Immature natural killer cell (primary cell): ENCODE measurements around the gene DENND6A. TPM values are rescaled to one million over a fixed set of nuclear protein-coding genes. Genes with fewer than 3 reads are reported as not detected.
"Not testable (repeated sequence)": the region's sequence is repeated elsewhere in the genome, so short reads cannot be mapped to it uniquely, and the experiment has no call there.

Experiments used
- DNase-seq, 3 donors: peaks; one replicate each; pipeline ENCODE4 v3.0.0; 2022; ENCODE audit warnings: mixed read lengths in 1 of 3
- H3K27ac Mint-ChIP-seq, 6 donors: one replicate each; pipeline ENCODE4 v1.8.0; 2020; ENCODE audit warnings: mixed read lengths in 6 of 6, mild to moderate bottlenecking in 5 of 6, inconsistent platforms in 4 of 6, moderate library complexity in 3 of 6
- H3K27me3 Mint-ChIP-seq, 3 donors: one replicate each; pipeline ENCODE4 v1.8.0; 2020 to 2021; ENCODE audit warnings: low read depth in 3 of 3, mild to moderate bottlenecking in 3 of 3, mixed read lengths in 3 of 3, moderate library complexity in 3 of 3, inconsistent platforms in 1 of 3
- H3K36me3 Mint-ChIP-seq, 3 donors: one replicate each; pipeline ENCODE4 v1.8.0; 2020; ENCODE audit warnings: mixed read lengths in 3 of 3, inconsistent platforms in 2 of 3, mild to moderate bottlenecking in 2 of 3
- H3K4me1 Mint-ChIP-seq, 2 donors: one replicate each; pipeline ENCODE4 v1.8.0; 2020; ENCODE audit warnings: inconsistent platforms in 2 of 2, mild to moderate bottlenecking in 2 of 2, mixed read lengths in 2 of 2, moderate library complexity in 1 of 2
- H3K4me3 Mint-ChIP-seq, 5 donors: one replicate each; pipeline ENCODE4 v1.8.0; 2020; ENCODE audit warnings: mild to moderate bottlenecking in 5 of 5, mixed read lengths in 5 of 5, inconsistent platforms in 3 of 5, moderate library complexity in 3 of 5
- H3K9me3 Mint-ChIP-seq, 6 donors: one replicate each; pipeline ENCODE4 v1.8.0; 2020; ENCODE audit warnings: mild to moderate bottlenecking in 6 of 6, mixed read lengths in 6 of 6, inconsistent platforms in 4 of 6, moderate library complexity in 3 of 6
- polyA plus RNA-seq, 3 donors: library from polyadenylated mRNA; unstranded; fragments of 300-500 nt; fragmentation: Illumina TruSeq; gene quantifications; one replicate each; pipeline ENCODE4 v1.2.3, GENCODE V29; 2021

DENND6A gene
- polyA plus RNA-seq, 3 donors from 2014 or later, result 8.8 to 37.1 (median 27.5) TPM

DNA sequence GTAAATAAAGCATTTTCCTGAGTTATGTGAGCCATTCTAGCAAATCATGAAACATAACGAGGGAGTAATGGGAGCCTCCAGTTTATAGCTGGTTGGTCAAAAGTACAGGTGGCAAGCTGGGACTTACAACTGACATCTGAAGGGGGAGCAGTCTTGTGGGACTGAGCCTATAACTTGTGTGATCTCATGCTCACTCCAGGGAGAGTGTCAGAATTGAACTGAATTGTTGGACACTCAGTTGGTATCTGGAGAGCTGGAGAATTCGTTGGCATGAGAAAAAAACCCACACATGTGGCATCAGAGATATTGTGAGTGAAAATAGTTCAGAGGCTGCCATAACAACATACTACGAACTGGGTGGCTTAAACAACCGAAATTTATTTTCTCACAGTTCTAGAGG lies 22.8 kb upstream of the DENND6A start:
- H3K4me3 Mint-ChIP-seq, result no peak overlapping the region
- peaks cover 0 to 2% (median 0%) of the 10 kb centered on the region in 3 donors for H3K27me3 Mint-ChIP-seq
- H3K9me3 Mint-ChIP-seq, result no peaks in the 10 kb centered on the region
- no peaks in the 10 kb centered on the region for H3K36me3 Mint-ChIP-seq
- no peaks in the 10 kb centered on the region for H3K4me1 Mint-ChIP-seq
- no peak overlapping the region for H3K27ac Mint-ChIP-seq
- DNase-seq, result no peak

DNA sequence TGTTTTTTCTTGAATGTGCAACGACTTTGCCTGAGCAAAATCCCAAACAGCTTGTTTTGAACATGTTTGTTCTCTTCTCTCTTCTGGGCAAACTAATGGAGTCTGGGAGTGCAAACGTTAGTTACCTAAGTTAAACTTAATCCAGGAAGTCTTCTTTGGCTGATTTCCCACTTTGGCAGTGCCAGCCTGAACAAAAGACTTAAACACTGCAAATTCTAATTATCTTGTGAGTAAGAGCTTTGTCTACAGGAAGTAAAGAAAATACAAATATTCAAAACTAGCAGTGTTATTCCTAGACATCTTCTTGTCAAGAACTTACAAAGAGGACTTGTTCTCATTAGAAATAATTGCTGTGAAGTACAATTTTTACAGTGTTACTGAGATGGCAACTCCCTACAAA lies 16.7 kb upstream of the DENND6A start:
- peaks cover 0 to 12% (median 2%) of the 10 kb centered on the region in 3 donors for H3K27me3 Mint-ChIP-seq

DNA sequence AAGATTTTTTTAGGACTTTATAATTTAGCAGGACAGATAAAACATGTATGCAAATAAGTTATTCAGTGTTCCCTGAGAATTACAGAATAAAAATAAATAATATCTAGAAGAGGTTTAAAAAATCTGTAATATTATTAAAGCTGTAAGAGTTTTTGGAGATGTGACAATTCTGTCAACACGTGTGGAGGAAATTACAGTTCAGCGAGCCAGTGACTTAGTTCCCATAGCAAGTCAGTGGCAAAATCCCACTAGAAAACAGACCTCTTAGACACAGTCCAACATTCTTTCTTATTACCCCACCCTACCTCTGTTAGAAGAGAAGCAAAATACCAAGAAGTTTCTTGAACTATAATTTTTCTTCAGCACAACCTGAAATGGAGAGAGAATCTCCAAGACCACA lies 16.2 kb upstream of the DENND6A start:
- Mint-ChIP-seq H3K4me1 (no peaks in the 10 kb centered on the region), H3K27me3 (peaks cover 0 to 12% (median 2%) of the 10 kb centered on the region in 3 donors), H3K4me3 (no peak overlapping the region), H3K27ac (no peak overlapping the region), H3K9me3 (no peaks in the 10 kb centered on the region), H3K36me3 (peaks cover 0 to 3% (median 0%) of the 10 kb centered on the region in 3 donors)
- DNase-seq, result no peak

More for the DNA sequence above, 16.7 kb upstream of the DENND6A start:
- no peak for DNase-seq
- Mint-ChIP-seq H3K4me1 (no peaks in the 10 kb centered on the region), H3K36me3 (peaks cover 0 to 3% (median 0%) of the 10 kb centered on the region in 3 donors), H3K27ac (no peak overlapping the region), H3K9me3 (no peaks in the 10 kb centered on the region), H3K4me3 (no peak overlapping the region)

DNA sequence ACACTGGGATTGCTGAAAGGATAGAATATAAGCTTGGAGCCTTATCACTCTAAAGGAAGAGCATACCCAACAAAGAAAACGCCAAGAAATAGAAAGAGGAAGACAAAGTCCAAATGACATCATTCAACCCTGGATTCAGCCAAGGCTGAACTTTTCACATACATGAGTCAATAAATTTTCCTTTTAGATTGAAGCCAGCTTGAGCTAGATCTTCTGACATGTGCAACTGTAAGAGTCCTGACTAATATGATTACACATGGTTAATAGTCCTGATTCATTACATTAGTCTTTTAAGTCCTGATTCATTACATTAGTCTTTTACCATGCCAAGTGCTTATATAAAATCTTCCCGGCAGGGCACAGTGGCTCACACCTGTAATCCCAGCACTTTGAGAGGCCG lies 13.6 kb upstream of the DENND6A start:
- no peak overlapping the region for H3K4me3 Mint-ChIP-seq
- H3K27ac Mint-ChIP-seq, result no peak overlapping the region

DNA sequence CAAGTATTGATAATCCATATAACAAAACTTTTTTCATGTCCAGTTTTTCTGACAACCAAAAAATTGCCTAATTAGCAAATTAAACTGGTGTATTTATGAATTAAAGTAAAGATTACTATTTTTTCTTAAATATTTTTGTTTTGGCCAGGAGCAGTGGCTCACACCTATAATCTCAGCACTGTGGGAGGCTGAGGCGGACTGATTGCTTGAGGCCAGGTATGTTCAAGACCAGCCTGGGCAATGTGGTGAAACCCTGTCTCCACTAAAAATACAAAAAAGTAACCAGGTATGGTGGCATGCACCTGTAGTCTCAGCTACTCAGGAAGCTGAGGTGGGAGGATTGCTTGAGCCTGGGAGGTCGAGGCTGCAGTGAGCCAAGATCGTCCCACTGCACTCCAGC lies 12.5 kb upstream of the DENND6A start:
- not testable (repeated sequence) for DNase-seq, H3K27ac Mint-ChIP-seq, H3K4me3 Mint-ChIP-seq, H3K4me1 Mint-ChIP-seq, H3K9me3 Mint-ChIP-seq, H3K36me3 Mint-ChIP-seq
- peaks cover 2 to 16% (median 4%) of the 10 kb centered on the region in 3 donors for H3K27me3 Mint-ChIP-seq

More for the DNA sequence above, 13.6 kb upstream of the DENND6A start:
- H3K9me3 Mint-ChIP-seq, result no peaks in the 10 kb centered on the region
- peaks cover 0 to 3% (median 0%) of the 10 kb centered on the region in 3 donors for H3K36me3 Mint-ChIP-seq
- no peak for DNase-seq
- no peaks in the 10 kb centered on the region for H3K4me1 Mint-ChIP-seq
- H3K27me3 Mint-ChIP-seq, result peaks cover 2 to 14% (median 4%) of the 10 kb centered on the region in 3 donors

DNA sequence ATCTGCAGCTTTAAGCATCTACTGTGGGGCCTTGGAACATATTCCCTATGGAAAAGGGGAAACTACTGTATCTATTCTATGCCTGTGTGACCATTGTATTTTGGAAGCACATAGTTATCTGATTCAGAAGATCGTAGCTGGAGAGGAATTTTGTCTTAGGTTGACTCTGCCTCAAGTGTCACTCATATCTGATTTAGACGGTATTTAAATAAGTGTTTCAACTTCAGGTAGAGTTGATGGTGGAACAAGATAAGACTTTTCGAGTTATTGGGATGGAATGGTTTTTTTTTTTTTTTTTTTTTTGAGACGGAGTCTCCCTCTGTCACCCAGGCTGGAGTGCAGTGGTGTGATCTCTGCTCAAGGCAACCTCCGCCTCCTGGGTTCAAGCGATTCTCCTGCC lies 8.9 kb upstream of the DENND6A start:
- Mint-ChIP-seq H3K9me3 (no peaks in the 10 kb centered on the region), H3K36me3 (no peaks in the 10 kb centered on the region), H3K27me3 (peaks cover 2 to 4% (median 2%) of the 10 kb centered on the region in 3 donors), H3K4me3 (no peak overlapping the region), H3K4me1 (no peaks in the 10 kb centered on the region), H3K27ac (no peak overlapping the region)
- no peak for DNase-seq

DNA sequence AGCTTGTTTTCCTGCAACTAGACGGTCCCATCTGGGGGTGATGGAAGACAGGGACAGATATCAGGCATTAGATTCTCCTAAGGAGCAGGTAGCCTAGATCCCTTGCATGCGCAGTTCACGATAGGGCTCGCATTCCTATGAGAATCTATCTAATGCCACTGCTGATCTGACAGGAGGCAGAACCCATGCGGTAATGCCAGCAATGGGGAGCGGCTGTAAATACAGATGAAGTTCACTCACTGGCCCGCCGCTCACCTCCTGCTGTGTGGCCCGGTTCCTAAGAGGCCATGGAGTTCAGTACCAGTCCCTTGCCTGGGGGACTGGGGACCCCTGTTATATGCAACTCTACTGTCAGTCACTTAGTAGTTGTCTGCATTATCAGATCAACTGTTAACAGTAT lies 7.9 kb upstream of the DENND6A start:
- no peak overlapping the region for H3K4me3 Mint-ChIP-seq
- H3K27me3 Mint-ChIP-seq, result peaks cover 2 to 4% (median 2%) of the 10 kb centered on the region in 3 donors
- DNase-seq, result no peak
- no peaks in the 10 kb centered on the region for H3K36me3 Mint-ChIP-seq
- no peaks in the 10 kb centered on the region for H3K4me1 Mint-ChIP-seq
- H3K9me3 Mint-ChIP-seq, result no peaks in the 10 kb centered on the region
- H3K27ac Mint-ChIP-seq, result no peak overlapping the region

DNA sequence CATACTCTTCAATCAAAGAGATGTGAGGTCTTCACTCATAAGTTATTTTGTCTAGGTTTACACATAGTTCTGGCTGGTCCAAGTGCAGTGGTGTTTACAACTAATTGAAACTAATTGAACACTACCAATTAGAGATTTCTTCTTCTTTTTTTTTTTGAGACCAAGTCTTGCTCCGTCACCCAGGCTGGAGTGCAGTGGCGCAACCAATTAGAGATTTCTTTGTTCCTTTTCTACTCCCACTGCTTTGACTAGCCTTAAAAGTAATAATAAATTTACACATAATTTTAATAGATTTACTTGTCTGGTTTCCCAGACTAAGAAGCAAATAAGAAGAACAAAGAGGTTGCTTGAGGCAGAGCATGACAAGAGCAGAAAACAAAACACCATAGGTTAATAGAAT lies 6.7 kb upstream of the DENND6A start:
- peaks cover 2 to 5% (median 2%) of the 10 kb centered on the region in 3 donors for H3K27me3 Mint-ChIP-seq
- no peak for DNase-seq
- no peaks in the 10 kb centered on the region for H3K36me3 Mint-ChIP-seq
- H3K9me3 Mint-ChIP-seq, result no peaks in the 10 kb centered on the region
- no peak overlapping the region for H3K4me3 Mint-ChIP-seq
- no peaks in the 10 kb centered on the region for H3K4me1 Mint-ChIP-seq
- H3K27ac Mint-ChIP-seq, result no peak overlapping the region

DNA sequence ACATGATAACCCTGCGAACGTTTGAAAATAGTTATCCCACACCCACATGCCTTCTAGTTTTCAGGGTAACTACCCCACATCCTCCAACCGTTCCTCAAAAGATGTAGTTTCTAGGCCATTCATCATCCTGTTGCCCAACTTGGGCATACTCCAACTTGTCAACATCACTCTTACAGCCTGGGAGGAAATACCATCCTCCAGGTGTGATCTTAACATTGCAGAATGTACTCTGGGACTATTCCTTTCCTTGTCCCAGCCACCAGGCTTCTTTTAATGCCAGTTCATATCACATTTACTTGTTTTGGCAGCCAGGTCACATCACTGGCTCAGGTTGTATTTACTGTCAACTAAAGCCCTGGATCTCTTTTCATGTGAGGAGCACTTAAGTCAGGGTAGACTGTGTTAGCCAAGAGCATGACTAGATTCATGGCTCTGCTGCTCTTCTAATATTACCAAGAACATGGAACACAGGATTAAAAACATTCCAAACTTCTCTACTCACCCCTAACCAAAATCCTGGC lies 4.0 kb upstream of the DENND6A start:
- peaks cover under 1 to 4% of the 10 kb centered on the region in 2 donors for H3K4me1 Mint-ChIP-seq
- no peaks in the 10 kb centered on the region for H3K9me3 Mint-ChIP-seq
- no peaks in the 10 kb centered on the region for H3K36me3 Mint-ChIP-seq
- peak overlapping the region in 2 of 6 donors; percentile 41 to 51 for H3K27ac Mint-ChIP-seq
- no peak for DNase-seq
- no peak overlapping the region for H3K4me3 Mint-ChIP-seq
- H3K27me3 Mint-ChIP-seq, result peaks cover 7 to 24% (median 14%) of the 10 kb centered on the region in 3 donors

DNA sequence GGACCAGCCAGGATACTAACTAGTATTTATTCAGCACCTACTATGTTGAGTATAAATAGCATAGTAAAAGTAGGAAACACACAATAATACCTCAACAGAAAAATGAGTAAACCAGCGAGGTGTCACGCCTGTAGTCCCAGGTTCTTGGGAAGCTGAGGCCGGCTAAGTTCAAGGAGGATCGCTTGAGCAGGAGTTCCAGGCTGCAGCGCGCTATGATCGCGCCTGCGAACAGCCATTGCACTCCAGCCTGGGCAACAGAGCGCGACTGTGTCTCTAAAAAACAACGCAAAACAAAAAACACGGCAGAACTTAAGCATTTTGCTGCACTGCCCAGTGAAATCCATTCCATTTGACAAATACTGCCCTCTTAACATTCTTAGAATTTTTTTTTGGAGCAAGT lies 1.3 kb upstream of the DENND6A start:
- Mint-ChIP-seq H3K9me3 (no peaks in the 10 kb centered on the region), H3K27me3 (peaks cover 11 to 26% (median 21%) of the 10 kb centered on the region in 3 donors), H3K36me3 (no peaks in the 10 kb centered on the region), H3K4me1 (peaks cover 27 to 31% of the 10 kb centered on the region in 2 donors), H3K27ac (peak overlapping the region; percentile 69 to 98 (median 87)), H3K4me3 (peak overlapping the region; percentile 57 to 97 (median 81))
- no peak for DNase-seq

DNA sequence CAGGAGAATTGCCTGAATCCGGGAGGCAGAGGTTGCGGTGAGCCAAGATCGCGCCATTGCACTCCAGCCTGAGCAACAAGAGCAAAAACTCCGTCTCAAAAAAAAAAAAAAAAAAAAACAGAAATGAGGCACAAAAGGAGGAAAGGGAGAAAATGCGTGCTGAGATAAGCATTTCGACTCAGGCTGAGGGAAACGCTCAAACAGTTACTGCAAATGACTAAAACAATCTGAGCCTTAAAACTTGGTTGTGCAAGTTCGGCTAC lies 813 bp downstream of the DENND6A start:
- H3K27me3 Mint-ChIP-seq, result peaks cover 11 to 27% (median 21%) of the 10 kb centered on the region in 3 donors
- not testable (repeated sequence) for DNase-seq, H3K36me3 Mint-ChIP-seq, H3K9me3 Mint-ChIP-seq
- peak overlapping the region; percentile 89 to 98 (median 97) for H3K27ac Mint-ChIP-seq
- peak overlapping the region; percentile 86 to 97 (median 93) for H3K4me3 Mint-ChIP-seq
- peaks cover 44 to 48% of the 10 kb centered on the region in 2 donors for H3K4me1 Mint-ChIP-seq

DNA sequence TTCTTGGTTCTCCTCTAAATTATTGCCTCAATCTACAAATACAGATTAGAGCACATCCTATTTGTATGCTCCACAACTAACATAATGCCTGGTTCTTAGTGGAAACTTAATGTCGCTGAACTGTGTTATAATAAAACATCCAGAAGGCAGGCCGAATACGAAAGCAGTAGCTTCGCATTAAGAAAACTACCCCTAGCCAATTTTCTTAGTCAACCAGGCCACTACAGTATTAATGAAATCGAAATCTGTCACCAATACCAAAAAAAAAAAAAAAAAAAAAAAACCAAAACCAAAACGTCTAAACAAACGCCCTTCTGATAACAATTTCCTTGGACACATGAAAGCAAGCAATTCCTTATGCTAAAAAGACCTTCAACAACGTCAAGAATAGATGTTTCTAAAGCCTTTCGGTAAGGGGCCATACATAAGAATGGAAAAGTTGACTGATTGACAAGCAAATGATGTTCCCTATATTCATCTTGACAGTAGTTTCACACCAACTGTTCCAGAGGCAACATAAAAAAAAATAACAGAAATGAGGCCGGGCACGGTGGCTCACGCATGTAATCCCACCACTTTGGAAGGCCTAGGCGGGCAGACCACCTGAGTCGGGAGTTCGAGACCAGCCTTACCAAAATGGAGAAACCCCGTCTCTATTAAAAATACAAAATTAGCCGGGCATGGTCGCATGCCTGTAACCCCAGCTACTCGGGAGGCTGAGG lies 1.3 kb downstream of the DENND6A start:
- H3K4me1 Mint-ChIP-seq, result peaks cover 49 to 53% of the 10 kb centered on the region in 2 donors
- H3K27me3 Mint-ChIP-seq, result peaks cover 11 to 27% (median 21%) of the 10 kb centered on the region in 3 donors
- DNase-seq, result peak in 2 of 3 donors; percentile 19 to 23
- peak overlapping the region; percentile 89 to 98 (median 97) for H3K27ac Mint-ChIP-seq
- H3K36me3 Mint-ChIP-seq, result peaks cover 0 to 7% (median 4%) of the 10 kb centered on the region in 3 donors
- H3K9me3 Mint-ChIP-seq, result no peaks in the 10 kb centered on the region
- H3K4me3 Mint-ChIP-seq, result peak overlapping the region; percentile 86 to 97 (median 93)

DNA sequence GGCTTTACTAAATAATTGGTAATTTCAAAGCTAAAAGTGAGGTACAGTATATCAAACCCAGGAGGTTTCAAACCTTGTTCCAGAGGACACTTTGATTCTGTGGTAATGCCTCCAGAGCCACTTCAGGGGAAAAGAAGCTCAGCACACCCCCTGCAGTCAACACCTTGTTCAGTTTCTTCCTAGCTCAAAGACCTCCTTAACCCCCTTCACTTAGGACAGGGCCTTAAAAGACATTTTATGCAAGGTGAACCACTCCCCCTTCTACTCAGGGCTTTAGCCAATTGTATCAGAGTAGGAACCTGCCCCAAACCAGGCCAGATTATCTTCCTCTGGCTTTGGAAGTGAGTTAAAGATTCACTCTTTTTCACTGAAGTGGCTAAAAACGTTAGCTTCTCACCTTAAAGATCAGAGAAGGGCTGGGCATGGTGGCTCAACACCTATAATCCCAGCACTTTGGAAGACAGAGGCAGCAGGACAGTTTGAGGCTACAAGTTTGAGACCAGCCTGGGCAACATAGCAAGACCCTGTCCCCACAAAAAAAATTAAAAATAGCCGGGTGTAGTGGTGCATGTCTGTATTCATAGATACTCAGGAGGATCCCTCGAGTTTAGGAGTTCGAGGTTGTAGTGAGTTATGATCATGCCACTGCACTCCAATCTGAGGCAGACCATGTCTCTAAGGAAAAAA lies 3.4 kb downstream of the DENND6A start:
- DNase-seq, result no peak
- Mint-ChIP-seq H3K36me3 (peaks cover 0 to 7% (median 4%) of the 10 kb centered on the region in 3 donors), H3K27me3 (peaks cover 11 to 25% (median 21%) of the 10 kb centered on the region in 3 donors), H3K9me3 (no peaks in the 10 kb centered on the region), H3K4me1 (peaks cover 62 to 64% of the 10 kb centered on the region in 2 donors), H3K4me3 (peak overlapping the region; percentile 60 to 97 (median 86)), H3K27ac (peak overlapping the region; percentile 61 to 98 (median 72))

DNA sequence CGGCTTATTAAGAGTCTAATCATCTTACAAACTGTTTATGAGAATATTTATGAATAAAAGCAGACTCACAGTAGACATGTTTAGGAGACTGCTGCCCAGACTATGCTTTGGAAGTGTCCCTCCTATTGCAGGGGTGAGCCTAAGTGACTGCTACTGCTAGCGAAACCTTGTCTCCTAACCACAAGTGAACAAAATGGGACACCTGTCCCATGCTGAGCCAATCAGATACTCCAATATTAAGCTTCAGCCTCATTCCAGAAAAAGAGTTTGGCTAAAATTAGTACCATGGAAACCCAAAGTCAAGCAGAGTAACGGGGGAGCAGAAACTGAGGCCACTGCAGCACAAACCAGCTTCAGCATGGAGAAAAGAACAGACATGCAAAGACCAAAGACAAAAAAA lies 4.6 kb downstream of the DENND6A start:
- peaks cover 11 to 19% (median 18%) of the 10 kb centered on the region in 3 donors for H3K27me3 Mint-ChIP-seq
- H3K4me3 Mint-ChIP-seq, result peak overlapping the region in 4 of 5 donors; percentile 52 to 56 (median 53)
- H3K4me1 Mint-ChIP-seq, result peaks cover 66 to 69% of the 10 kb centered on the region in 2 donors
- peaks cover 0 to 7% (median 4%) of the 10 kb centered on the region in 3 donors for H3K36me3 Mint-ChIP-seq
- no peak for DNase-seq
- peak overlapping the region in 5 of 6 donors; percentile 18 to 84 (median 80) for H3K27ac Mint-ChIP-seq
- no peaks in the 10 kb centered on the region for H3K9me3 Mint-ChIP-seq
